SKM-1 (cell line): ENCODE measurements around the gene DOHH.

Source experiments
- DNase-seq: peaks from one replicate; lab custom pipeline; 2025; ENCODE audit not compliant: unreplicated experiment; lab: John Stamatoyannopoulos, UW

DOHH gene

DNA sequence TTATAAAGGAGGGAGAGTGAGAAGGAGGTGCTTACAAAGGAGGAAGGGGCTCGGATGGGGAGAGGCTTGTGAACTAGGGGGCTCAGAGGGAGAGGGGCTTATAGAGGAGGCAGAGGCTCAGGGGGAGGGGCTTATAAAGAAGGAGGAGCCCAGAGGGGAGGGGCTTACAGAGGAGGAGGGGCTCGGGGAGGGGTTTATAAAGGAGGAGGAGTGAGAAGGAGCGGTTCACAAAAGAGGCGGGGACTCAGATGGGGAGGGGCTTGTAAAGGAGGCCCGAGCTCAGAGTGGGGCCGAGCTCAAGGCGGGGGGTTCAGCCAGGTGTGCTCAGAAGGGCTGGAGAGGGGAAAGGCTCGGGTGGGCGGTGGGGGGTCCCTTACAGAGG, 20.6 kb downstream of the DOHH start:
- DNase-seq: no peak

DNA sequence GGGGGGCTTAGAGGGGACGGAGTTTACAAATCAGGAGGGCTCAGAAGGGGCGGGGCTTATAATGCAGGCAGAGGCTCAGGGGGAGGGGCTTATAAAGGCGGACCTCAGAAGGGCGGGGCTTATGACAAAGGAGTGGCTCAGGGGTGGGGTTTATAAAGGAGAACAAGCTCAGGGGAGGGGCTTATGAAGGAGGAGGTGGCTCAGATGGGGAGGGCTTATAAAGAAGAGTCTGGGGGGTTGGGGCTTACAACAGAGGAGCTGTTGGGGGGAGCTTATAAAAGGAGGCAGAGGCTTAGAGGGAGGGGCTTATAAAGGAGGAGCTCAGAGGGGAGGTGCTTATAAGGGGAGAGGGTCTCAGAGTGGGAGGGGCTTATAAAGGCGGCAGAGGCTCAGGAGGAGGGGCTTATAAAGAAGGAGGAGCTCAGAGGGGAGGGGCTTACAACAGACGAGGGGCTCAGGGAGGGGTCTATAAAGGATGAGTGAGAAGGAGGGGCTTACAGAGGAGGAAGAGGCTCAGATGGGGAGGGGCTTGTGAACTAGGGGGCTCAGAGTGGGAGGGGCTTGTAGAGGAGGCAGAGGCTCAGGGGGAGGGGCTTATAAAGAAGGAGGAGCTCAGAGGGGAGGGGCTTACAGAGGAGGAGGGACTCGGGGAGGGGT, 21.2 kb downstream of the DOHH start:
- DNase-seq: peak; percentile 61

GRCh38 chr19:3478409-3479176, 21.9 kb downstream of the DOHH start:
- DNase-seq: no peak

DNA sequence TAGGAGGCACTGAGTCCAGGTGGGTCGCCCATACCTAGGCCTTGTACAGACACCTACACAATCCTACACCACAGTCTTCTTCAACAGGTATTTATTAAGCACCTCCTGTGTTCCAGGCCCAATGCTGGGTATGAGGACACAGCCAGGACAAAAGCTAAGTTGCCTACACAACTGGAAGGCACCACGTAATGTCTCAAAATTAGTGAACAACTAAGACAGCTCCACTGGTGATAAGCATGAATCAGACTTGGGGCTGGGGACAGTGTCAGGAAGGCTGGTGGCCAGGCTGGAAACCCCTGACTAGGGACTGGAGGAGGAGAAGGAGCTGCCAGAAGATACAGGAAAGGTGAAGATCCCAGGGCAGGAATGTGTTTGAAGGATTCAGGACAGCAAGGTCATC, 22.5 kb downstream of the DOHH start:
- no peak for DNase-seq

DNA sequence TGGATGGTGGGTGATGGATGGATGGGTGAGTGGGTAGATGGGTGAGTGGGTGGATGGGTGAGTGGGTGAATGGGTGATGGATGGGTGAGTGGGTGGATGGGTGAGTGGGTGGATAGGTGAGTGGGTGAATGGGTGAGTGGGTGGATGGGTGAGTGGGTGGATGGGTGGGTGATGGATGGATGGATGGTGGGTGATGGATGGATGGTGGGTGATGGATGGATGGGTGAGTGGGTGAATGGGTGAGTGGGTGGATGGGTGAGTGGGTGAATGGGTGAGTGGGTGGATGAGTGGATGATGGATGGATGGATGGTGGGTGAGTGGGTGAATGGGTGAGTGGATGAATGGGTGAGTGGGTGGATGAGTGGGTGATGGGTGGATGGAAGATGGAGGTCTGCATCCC, 23.0 kb downstream of the DOHH start:
- DNase-seq: no peak

DNA sequence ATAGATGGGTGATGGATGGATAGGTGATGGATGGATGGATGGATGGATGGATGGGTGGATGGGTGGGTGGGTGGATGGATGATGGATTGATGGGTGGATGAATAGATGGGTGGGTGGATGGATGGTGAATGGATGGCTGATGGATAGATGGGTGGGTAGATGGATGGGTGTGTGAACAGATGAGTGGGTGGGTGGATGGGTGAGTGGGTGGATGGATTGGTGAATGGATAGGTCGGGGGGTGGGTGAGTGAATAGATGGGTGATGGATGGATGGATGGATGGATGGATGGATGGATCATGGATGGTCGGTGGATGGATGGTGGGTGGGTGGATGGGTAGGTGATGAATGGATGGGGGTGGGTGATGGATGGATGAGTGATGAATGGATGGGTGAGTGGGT, 23.6 kb downstream of the DOHH start:
- DNase-seq: no peak

- no peak for DNase-seq
Observed at GRCh38 chr19:3475449-3475848, 25.0 kb downstream of the DOHH start.

- DNase-seq: no peak
Observed at GRCh38 chr19:3474614-3475013, 25.9 kb downstream of the DOHH start.

- DNase-seq: no peak
Observed at GRCh38 chr19:3474010-3474409, 26.5 kb downstream of the DOHH start.

GRCh38 chr19:3471954-3472655, 28.4 kb downstream of the DOHH start:
- DNase-seq: no peak

DNA sequence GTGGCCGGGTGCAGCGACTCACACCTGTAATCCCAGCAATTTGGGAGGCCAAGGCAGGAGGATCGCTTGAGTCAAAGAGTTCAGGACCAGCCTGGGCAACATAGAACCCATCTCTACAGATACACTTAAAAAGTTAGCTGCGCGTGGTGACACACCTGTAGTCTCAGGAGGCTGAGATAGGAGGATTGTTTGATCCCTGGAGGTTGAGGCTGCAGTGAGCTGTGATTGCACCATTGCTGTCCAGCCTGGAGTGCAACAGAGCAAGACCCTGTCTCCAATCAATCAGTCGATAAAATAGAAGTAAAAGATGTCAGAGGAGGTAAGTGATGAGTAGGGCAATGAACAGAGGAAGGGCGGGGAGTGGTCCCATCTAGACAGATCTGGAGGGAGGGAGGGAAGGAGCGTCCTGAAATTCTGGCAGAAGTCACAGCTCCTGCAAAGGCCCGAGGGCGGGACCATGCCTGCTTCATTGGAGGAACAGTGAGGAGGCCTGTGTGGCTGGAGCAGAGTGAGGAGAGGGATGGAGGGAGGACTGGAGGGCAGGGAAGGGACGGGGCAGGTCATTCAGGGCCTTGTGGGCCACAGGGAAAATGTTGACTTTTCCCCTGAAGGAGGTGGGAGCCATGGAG, 29.9 kb downstream of the DOHH start:
- DNase-seq: no peak

- DNase-seq: no peak
Observed at GRCh38 chr19:3469638-3470499, 30.6 kb downstream of the DOHH start.

GRCh38 chr19:3468211-3468610, 32.3 kb downstream of the DOHH start:
- no peak for DNase-seq

GRCh38 chr19:3467437-3468198, 32.9 kb downstream of the DOHH start:
- no peak for DNase-seq

- DNase-seq: no peak
Observed at GRCh38 chr19:3466635-3467034, 33.8 kb downstream of the DOHH start.

- DNase-seq: no peak
Observed at GRCh38 chr19:3465552-3465951, 34.9 kb downstream of the DOHH start.

DNA sequence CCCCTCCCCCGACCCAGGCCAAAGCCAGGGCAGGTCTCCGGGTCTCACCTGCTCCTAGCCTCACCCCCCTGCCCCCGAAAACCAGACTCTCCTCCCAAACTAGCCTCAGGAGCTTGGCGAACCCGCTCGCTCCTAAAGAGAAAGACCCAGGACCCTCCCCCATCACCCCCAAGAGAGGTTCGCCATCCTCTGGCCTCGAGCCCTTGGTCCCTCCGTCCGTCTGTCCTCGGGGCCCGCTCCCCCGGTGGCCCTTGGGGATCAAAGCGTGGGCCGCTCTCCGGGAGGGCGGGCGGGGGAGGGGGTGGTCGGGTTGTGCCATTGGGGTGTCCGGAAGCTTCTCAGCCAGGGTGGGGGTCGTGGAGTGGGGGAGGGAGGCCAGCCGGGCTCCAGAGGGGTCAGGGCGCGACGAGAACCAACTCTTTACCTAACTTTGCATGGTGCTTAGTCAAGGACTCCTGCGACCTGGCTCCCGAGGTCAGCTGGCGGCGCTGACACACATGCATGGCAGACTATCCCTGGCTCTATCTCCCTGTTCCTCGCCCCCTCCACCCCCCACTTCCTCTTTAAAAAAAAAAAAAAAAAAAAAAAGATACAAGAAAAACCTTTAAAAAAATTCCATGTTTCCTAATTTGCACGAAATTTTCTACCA, 35.8 kb downstream of the DOHH start:
- DNase-seq: no peak

GRCh38 chr19:3463714-3464586, 36.5 kb downstream of the DOHH start:
- DNase-seq: no peak
